Femur (tissue), 1 donor: ENCODE measurements around the gene TMA7.

Experiments
- DNase-seq: peaks from one replicate; pipeline ENCODE4 v3.0.0-alpha.2; 2017

Gene TMA7

DNA sequence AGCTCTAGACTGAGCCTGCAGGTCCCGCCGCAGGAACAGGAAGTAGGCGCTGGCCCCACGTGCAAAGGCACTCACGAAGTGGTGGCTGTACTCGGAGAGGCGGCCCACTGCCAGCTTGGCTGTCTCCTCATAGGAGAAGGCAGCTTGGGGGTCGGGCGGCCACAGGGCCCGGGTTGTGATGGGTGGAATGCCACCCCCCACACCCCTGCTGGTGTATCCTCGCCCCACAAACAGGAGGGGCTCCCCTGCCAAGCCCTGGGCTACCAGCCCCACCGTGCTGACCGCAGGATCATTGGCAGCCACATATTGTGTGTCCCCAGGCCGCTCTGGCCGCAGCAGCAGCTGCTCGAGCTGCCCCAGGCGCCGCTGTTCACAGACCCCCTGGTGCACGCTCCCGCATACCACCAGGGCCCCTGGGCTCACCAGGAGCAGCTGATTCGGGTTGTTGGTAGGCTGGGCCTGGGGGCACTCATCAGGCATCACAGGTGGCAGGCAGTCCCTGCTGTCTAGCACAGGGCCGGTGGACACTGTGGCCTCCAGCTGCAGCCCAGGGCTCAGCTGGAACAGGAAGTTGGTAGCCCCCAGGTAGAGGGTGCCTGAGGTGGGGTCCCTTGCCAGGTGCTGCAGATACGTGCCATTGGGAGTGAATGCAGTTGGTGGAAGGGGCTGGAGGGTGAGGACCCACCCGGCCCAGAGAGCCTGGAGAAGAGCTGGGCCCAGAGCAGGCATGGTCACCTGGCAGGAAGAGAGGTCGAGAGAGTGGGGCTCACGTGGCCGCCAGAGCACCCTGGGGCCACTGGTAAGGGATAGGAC lies 16.0 kb upstream of the TMA7 start:
- DNase-seq = no peak

DNA sequence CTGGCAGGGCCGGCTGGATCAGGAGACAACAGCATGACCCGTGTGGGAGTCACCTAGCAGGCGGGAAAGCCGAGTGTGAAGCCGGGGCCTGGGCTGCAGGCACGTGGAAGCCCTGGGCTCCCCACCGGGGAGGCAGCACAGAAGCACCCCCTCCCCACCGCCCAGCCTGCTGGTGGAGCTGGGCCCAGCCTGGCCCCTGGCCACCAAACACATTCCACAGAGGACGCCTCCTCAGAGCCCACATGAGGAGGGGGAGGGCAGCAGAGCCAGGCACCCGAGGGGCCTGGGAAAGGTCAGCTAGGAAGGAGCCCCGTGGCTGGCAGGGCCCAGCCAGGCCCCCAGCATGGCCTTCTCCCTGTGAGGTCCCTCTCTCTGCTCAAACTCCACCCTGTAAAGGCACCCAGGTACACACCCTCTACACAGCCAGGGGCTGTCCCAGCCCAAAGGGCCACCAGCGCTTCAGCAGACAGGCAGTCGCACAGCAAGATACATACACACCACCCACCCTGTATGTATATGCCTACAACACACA lies 14.7 kb upstream of the TMA7 start:
- no peak for DNase-seq

DNA sequence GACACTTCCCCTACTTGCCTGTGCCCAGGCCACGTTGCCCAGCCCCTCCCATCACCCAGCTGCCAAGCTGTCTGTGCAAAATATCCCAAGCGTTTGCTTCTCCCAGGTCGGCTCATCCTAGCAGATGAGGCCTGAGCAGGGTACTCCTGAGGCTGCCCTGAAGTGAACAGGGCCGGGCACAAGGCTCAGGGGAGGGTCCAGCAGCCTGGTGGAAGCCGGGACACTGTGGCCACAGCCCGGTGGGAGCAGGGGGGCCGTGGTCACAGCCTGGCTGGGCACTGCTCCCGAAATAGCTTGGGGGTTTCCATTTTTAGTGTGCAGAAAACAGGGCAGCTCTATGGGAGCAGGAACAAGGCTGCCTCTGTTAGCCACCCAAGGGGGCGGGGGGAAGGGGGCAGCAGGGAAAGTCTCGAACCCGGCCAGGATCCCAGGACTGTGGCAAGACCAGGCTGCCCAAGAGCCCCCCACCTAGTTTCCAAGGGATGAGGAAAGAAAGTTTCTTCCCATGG lies 13.6 kb upstream of the TMA7 start:
- DNase-seq = peak; percentile 84

DNA sequence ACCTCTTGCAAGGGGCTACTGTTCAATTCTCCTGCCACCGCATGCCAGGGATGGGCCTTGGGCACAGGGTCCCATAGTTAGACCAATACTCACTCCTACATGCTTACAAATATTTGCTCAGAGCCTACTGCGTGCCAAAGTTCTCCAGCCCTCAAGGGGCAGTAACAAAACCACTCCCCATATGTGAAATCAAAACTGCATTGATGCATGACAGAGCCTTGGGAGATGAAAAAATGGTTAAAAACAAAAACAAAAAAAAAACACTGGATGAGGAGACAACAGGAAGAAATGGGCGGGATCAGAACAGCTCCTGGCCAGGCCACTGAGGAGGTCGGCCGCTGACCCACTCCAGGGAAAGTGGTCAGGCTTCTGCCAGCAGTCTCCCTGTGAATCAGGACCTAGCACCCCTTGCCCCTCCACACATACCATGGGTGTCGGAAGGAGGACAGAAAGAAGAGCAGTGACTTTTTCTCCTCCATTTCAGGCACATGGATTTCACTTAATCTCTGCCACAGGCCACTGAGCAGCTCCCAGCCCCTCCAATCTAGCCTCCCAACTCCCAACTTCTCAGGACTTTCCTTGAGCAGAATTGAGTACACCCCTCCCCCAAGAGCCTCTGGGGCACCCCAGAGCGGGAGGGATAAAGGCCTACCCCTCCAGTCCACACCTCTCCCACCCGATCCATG lies 13.0 kb upstream of the TMA7 start:
- no peak for DNase-seq

DNA sequence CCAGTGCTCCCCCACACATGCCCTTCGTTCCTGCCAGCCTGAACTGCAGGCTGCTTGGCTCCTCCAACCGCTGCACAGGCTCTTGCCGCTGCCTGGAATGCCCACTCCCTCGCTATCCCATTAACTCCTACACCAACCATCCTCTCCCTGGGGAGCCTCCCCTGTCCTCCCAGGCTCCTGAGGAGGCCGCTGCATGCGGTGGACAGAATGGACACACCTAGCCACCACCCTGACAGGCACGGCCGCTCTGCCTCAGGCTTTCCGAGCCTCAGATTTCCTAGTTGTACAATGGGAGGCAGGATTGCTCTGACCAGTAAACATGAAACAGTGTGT lies 12.5 kb upstream of the TMA7 start:
- no peak for DNase-seq

DNA sequence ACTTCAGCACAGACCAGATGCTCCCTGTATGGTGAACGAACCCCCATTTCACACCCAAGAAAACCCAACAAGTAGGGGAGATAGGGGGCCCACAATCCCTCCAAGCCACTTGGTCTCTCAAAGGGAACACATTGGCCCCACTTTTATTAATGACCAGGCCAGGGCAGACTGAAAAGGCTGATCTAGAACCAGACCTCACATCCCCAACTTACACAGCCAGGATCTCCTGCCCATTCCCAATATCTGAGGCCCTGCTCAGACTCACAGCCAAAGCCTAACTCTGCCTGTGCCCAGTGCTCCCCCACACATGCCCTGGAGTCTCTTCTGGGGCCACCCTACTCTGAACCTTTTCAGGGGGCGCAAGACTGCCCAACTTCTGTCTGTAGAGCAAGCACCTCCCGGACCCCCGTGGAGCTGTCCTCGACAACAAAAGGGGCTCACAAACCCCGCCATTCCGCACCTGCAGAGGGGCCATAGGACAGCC lies 11.9 kb upstream of the TMA7 start:
- no peak for DNase-seq

DNA sequence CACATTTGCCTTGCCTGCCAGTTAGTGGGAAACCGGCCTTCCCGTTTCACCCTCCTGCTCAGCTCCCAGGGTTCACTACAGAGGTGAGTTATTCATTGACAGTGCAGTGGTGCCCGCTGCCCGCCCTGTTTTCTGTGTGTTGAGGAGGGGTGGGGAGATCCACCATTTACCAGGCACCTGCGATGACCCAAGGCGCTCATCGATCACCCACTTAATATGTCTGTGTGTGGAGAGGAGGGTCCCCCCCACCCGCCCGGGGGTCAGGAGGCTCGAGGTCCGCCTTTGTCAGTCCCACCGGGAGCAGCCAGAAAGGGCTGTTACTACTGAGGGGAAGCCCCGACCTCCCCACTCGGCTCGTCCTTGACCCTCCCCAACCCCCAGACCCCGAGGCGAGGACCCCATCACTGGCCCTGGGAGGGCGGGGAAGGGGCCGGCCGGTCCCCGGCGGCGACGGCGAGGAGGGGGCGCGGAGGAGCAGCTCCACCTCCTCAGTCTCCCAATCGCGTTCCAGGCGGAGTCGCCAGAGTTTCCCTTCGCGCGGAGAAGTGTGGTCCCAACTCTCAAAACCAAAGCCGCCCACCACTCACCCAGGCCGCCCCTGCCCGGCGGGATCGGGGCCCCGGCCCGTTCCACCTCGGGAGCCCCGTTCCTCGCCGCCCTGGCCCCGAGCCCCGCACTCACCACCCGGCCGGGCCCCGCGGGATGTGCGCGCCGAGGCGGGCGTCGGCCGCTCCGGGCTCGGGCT lies 11.3 kb upstream of the TMA7 start:
- DNase-seq = peak; percentile 75

DNA sequence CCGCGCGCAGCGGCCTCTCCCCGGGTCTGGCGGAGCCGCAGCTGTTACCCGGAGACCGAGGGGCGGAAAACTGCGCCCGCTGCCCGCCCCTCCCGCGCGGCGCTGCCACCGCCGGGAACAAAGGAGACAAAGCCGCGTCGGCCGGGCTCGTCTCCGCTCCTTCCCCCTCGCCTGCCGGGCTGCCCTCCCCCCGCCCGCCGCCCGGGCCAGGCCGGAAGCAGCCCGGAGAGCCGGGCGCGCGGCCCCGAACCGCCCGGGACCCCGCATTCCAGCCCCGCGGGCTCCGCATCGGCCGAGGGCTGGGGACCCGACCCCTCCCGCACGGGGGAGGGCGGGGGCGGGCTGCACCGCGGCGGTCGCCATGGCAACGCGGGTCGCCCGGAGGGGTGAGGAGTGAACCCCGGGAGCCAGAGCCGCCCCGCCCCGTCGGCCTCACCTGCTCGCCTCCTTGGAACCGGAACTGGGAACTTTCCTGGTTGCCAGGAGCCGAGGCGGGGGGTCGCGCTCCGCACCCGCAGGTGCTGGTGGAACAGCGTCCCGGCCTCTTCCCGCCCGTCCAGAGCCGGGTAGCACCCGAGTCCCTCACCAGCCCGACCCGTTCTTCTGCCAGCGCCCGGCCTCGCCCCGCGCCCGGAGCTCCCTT lies 10.6 kb upstream of the TMA7 start:
- peak; percentile 64 for DNase-seq

DNA sequence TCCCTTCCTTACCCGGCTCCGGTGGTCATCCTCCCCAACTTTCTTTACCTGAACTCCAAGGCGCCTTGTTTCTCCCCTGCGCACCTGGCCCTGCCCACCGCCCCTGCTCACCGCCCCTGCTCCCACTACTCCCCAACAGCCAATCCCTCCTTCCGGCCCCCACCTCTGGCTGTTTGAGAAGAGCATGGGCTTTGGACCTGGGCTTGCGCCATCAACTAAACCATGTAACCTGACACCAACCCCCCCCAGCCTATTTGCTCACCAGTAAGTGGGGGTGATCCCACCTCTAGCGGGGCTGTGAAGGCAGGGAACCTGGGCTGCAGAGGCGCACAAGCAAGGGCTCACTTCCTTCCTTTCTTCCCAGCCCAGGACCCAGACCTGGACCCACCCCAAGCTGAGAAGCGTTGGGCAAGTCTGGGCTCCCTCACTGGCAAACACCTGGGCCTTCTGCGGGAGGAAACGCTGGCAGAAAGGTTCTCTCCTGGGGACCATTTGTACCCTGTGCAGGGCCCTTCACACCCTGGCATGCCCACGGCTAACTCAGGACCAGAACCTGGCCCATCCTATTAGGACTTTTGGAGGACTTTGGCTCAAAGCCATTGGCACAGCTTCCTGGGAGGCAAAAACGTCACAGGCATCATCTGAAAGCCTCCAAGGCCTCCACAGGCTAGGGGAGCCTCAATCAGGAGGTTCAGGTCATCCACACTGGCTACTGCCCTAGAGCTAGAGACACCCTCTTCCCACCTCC lies 9.9 kb upstream of the TMA7 start, which contains the start of gene PLXNB1:
Gene PLXNB1, minus strand, starts transcription at position 127 of the 748 bp plus-strand sequence. CDS start 5,475 bp downstream, outside the sequence.
- DNase-seq = peak; percentile 71

DNA sequence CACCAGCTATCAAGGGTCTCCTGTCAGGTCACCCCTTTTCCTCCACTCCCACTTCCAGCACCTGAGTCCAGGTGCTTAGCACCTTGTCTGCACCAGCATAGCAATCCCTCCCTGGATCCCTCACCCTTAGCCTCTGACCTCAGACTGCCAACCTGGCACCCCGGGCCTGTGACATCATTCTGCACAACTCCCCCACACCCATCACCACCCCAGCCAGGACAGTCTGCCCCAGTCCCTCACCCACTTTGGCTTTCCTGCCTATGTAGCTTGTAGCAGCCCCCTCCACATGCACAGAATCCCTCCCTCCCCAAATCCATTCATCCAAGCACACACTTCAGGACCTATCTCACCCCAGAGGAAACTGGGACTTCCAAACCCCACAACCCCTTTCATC lies 9.4 kb upstream of the TMA7 start:
- DNase-seq = no peak

DNA sequence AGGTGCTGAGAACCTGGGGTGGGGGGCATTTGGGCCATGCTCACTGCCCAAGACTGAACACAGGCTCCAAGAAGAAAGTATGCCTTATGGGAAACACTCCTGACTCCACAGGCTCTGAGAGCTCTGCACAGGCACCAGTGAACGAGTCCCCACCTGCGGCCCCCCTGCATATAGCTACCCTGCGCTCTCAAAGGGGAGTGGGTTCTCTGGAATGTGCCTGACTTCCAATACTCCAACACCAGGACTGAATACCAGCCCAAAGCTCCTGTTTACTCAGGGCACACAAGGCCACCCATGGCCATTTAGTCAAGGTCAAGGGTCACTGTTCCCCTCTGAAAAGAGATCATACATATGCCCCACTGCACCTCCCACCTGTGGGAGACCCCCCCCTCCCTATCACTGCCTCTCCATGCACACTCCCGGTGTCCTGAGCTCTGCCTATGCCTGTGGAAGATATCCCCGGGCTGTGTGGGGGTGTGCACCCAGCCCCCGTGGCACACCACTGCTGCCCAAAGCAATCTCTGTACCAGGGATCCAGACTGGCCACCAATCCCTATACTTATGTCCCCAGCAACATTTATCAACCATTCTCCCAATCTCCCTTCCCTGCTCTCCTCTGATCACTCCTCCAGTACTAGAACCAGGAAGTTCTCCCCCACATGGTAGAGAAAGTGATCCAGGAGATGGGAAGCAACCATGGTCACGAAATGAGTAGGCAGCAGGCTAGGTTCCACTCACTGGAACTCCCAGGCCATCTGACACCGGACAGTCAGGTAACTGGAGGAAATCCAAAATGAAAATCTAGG lies 8.6 kb upstream of the TMA7 start:
- DNase-seq = no peak

DNA sequence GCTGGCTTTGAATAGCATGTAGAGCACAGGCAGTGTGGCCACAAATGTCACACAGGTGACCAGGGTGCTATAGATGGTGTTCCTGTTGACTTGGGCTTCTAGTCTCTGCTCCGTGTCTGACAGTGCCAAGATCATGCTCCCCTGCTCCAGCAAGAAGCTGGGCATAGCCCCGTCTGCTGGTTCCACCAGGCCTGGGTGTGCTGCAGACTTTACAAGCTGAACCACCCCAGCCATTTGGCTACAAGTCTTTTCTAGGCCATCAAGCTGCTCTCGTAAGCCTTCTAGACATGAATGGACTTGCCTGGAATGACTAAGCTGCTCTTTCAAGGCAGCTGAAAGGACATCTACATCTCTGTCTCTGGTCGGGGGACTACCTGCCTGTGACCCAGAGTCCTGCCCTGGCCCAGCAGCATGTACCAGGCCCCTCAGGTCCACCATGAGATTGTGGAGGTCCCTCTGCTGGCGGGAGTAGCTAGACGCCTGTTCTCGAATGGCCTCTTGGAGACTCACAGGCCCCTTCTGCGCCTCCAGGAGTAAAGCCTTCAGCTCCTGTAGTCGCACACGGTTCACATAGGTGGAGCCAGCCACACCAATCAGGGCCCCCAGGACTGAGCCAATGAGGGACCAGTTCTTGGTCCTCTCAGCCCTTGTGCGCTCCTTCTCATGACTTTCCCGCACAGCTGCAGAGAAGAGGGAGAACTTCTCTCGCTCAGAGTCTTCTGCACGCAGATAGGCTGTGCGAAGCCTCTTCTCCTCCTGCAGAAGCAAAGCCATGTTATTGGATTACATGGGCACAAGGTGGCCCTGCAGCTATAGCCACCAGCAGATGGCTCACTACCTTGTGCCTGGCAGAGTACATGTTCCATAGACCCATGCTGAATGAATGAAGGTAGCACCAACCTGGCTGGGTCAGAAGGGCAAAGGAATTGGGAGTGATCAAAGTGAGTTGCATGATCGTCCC lies 7.4 kb upstream of the TMA7 start:
- DNase-seq = no peak

DNA sequence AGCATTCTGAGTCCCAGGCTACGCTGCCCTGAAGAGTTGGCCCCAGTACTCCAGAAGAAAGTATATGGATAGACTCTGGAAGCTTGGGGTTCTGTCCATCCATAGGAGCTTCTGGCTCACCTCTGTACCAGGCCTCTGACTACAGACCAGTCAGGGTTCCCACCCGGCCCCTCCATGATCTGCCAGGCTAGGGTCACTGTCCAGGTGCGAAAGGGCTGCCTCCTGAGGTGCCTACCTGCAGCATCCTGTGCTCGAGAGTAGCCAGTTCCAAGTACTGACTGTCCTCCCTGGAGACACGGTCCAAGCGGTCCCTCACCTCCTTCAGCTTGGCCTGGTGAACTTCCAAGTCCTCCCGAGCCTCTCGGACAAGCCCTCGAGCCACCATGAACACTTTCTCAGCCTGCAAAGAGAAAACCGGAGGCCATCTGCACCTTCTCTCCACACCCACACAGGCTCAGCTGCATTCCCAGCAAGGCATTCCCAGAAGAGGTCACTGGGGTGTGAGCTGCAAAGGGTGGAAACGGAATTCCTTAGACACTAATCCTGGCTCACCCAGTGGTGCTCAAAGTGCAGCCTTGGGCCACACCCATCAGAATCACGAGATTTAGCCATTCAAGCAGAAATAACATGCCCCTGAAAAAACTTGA lies 6.5 kb upstream of the TMA7 start:
- no peak for DNase-seq

DNA sequence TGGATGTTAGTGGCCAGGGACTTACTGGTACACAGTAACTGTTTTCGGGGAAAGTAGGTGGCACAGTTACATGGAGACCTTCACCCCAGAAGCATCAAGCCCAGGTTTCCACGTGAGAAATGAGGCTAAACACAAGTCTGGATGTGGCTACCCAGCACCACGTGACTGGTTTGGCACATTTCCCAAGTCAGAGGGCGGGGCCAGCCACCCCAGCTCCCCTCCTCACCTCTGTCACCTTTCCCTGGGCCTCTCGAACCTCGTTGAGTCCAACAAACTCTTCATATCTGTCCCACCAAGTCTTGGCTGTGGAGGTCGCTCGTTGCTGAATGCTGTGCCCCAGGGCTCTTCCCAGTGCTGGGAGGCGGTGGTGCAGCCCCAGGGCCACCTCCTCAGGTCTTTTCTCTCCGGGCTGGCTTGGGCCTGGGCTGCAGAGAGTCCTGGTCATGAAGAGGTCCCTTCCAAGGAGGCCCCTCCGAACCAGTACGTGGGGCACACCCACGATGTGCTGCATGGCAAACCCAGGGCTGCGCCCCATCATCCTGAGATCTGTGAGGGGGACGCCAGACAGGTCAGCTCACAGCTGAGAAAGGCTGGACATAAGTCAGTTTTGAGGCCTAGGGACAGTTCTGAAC lies 5.3 kb upstream of the TMA7 start:
- DNase-seq = no peak

DNA sequence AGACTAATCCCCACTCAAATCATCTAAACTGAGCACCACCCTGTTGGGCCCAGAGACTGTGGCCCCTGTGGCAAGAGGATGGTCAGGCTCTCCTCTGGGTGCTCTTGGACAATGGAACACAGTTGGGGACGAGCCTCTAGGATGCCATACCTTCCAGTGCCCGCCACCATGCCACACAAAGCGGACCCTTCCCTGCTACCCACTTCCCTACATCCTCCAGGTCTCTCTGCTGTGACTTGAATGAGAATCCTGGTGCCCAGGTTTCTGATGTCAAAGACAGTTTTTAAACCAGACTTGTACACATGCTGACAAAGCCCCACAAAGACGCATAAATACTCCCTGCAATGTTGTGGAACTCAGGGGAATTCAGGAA lies 4.8 kb upstream of the TMA7 start:
- no peak for DNase-seq

DNA sequence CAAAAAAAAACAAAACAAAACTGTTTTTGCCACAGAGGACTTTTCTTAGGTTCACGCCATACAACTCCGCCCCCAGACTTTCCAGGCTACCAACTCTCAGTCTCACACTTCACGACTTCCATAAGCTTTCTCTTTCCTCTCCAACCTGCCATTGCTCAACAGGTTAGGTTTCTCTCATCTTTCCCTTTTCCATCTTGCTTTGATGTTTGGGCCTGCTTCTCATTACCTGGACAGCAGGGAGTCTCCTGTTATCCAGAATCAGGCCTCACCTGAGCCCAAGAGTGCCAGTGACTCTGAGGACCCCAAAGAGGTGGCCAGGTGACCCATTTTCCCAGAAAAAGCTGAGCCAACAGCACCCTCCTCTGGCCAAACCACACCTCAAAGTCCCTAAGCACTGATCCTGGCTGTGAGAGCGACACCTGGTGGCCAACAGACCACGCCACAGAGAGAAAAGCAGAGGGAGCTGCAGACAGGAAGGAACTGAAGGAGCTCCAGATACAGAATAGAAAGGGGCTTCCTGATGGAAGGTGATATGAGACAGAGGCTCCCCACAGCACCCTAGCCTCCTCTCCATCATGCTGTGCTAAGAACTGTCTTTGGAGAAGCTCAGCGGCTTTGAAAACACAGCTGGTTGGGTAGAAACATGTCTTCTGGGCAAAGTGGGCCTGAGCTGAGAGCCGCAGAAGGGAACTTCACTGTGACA lies 4.1 kb upstream of the TMA7 start:
- DNase-seq = peak; percentile 90

DNA sequence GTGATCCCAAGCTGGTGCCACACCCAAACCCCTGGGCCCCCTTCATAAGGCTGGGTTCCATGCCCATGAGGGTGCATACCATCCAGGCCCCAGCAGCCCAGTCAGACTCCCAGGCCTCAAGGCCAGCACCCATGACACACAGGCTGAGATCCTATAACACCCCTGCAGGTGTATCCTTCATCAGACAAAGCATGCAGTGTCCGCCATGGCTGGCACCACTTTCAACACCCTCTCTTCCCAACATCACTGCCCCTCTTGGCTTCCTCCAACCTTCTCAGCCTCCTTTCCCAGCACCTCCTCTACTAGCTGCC lies 3.6 kb upstream of the TMA7 start:
- no peak for DNase-seq

DNA sequence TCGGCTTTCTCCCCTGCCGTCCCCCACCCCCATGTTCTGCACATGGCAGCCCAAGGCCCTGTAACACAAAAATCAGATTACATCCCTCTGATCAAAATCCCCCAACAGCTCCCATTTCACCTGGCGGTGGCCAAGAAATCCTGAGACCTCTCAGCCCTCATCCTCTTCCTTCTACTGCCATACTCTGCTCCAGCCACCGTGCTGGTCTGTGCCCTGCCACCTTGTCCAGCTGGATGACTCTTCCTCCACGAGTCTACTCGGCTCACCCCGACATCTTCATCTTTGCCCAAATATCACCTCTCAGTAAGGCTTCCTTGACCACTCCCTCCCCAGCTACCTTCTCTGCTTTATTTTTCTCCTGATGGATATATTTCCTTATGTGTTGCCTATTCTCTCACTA lies 3.2 kb upstream of the TMA7 start:
- no peak for DNase-seq
